Osteoblast (primary cell): ENCODE data around the gene CD300H. TPM values are rescaled to one million over a fixed set of nuclear protein-coding genes. Genes with fewer than 3 reads are reported as not detected.

Source experiments
- DNase-seq: peaks from one replicate; pipeline ENCODE4 v3.0.0; 2011; ENCODE audit warnings: low spot score, mixed read lengths; ENCODE audit not compliant: insufficient read length; ENCODE audit errors: missing footprints
- H2AFZ ChIP-seq: 2 replicates; pipeline ENCODE4 v1.6.0; 2011; ENCODE audit warnings: mild to moderate bottlenecking, low read length
- H3K27ac ChIP-seq: 2 replicates; pipeline ENCODE4 v1.5.1; 2011; ENCODE audit warnings: mild to moderate bottlenecking, low read depth, low read length, moderate library complexity
- H3K27me3 ChIP-seq: 2 replicates; pipeline ENCODE4 v1.6.0; 2012; ENCODE audit warnings: mild to moderate bottlenecking, control low read depth, inconsistent platforms, low read length, moderate library complexity; ENCODE audit not compliant: insufficient read depth
- H3K36me3 ChIP-seq: 2 replicates; pipeline ENCODE4 v1.5.1; 2011; ENCODE audit warnings: mild to moderate bottlenecking, low read length, control low read depth, moderate library complexity; ENCODE audit not compliant: insufficient read depth
- H3K4me1 ChIP-seq: 2 replicates; pipeline ENCODE4 v1.5.1; 2011; ENCODE audit warnings: mild to moderate bottlenecking, low read length, control low read depth, moderate library complexity; ENCODE audit not compliant: insufficient read depth
- H3K4me2 ChIP-seq: 2 replicates; pipeline ENCODE4 v1.6.0; 2011; ENCODE audit warnings: mild to moderate bottlenecking, low read length; ENCODE audit not compliant: insufficient read depth
- H3K4me3 ChIP-seq: fragments of 200-600 bp; sonication (generic); 3 replicates; pipeline ENCODE4 v1.5.1; 2012; ENCODE audit warnings: mild to moderate bottlenecking, low read length, inconsistent platforms; ENCODE audit not compliant: insufficient read depth
- H3K79me2 ChIP-seq: 2 replicates; pipeline ENCODE4 v1.6.0; 2012; ENCODE audit warnings: mild to moderate bottlenecking, low read length, control low read depth, inconsistent platforms; ENCODE audit not compliant: insufficient read depth
- H3K9me3 ChIP-seq: 2 replicates; pipeline ENCODE4 v1.5.1; 2011; ENCODE audit warnings: low read depth, low read length, control low read depth
- H4K20me1 ChIP-seq: 2 replicates; pipeline ENCODE4 v1.6.0; 2012; ENCODE audit warnings: mild to moderate bottlenecking, low read length, control low read depth; ENCODE audit not compliant: insufficient read depth
- total RNA-seq: library from RNA; depleted of rRNA; stranded (reverse); fragments of >200 nt; gene quantifications from 2 replicates; pipeline ENCODE4 v1.2.3, GENCODE V29; 2012
- TF ChIP-seq, protein P1 (sequence below): IDR thresholded peaks from 2 replicates; pipeline ENCODE4 v1.5.1; 2011; ENCODE audit warnings: mild to moderate bottlenecking, low read depth, low read length, moderate library complexity; ENCODE audit errors: extremely low read depth

CD300H gene
- total RNA-seq, 1 donor: not detected

DNA sequence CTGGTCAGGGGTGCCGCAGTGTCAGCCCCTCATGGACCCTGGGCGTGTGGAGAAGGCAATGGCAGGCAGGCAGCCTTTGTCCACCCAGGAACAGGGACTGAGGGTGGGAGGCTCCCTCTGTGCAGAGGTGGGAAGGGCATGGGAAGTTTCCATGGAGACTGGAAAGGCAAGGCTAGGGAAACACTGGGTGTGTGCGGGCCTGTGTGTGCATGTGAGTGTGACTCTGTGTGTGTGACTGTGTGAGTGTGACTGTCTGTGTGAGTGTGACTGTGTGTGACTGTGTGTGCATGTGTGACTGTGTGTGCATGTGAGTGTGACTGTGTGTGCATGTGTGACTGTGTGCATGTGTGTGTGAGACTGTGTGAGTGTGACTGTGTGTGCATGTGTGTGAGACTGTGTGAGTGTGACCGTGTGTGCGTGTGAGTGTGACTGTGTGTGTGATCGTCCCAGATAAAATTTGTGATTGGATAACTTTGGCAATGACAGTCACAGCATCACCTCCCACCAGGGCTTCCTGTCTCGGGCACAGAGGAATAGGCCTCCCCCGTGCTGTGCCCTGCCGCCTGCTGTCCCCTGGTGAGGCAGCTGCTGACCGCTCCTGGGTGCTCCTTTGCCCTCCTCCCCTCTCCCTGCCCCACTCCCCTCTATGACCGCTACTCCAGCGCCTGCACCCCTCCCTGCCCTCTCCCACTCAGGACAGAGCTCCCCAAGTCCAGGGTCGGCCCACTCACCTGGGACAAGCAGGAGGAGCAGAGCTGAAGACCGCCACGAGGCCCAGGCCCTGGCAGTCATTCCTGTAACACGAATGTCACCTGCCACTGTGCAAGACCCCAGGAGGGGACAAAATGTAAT, 22.1 kb downstream of the CD300H start:
- Histone ChIP-seq H3K4me1 (no peaks in the 10 kb centered on the region), H3K9me3 (no peaks in the 10 kb centered on the region), H3K79me2 (no peaks in the 10 kb centered on the region), H2AFZ (peak overlapping the region; percentile 29), H3K27me3 (no peaks in the 10 kb centered on the region), H3K4me2 (no peak overlapping the region), H4K20me1 (no peaks in the 10 kb centered on the region), H3K27ac (no peak overlapping the region), H3K36me3 (no peaks in the 10 kb centered on the region), H3K4me3 (no peak overlapping the region)
- peak; percentile 62 for DNase-seq
- TF ChIP-seq, protein P1, sequence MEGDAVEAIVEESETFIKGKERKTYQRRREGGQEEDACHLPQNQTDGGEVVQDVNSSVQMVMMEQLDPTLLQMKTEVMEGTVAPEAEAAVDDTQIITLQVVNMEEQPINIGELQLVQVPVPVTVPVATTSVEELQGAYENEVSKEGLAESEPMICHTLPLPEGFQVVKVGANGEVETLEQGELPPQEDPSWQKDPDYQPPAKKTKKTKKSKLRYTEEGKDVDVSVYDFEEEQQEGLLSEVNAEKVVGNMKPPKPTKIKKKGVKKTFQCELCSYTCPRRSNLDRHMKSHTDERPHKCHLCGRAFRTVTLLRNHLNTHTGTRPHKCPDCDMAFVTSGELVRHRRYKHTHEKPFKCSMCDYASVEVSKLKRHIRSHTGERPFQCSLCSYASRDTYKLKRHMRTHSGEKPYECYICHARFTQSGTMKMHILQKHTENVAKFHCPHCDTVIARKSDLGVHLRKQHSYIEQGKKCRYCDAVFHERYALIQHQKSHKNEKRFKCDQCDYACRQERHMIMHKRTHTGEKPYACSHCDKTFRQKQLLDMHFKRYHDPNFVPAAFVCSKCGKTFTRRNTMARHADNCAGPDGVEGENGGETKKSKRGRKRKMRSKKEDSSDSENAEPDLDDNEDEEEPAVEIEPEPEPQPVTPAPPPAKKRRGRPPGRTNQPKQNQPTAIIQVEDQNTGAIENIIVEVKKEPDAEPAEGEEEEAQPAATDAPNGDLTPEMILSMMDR: no peak

DNA sequence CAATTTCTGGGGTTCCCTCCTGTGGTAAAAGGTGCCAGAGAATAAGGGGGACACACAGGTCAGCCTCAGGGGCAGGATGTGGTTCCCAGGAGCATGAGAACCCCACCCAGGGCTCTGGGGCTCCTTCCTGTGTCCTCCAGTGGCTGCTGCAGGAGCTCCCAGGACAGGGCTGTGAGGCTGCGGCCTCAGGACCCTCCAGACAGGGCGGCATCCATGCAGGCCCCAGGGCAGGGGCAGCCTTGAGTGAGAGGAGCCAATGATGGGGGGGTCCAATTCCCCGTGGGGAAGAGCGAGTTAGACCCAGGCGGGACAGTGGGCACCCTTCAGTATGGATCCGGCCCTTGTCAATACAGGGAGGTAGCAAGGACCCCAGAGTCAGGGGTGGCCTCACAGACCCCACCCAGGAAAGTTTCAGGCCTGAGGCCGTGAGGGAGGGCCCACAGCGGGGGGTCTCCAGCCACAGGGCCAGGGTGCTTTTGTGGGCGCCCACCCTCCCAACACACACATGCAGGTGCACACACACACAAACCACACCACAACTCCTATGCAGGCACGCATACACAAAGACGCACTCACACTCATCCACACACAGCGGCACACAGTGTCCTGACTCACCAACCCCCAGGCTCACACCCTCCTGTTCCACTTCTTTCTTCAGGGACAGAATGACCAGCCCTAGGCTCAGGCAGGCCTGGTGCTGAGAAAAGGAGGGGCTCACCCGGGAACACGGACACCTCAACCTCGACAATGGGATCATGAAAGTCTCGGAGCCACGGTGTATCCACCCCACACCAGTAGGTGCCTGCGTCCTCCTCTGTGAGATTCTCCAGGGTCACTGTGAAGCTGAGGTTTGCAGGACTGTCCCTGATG, 23.2 kb downstream of the CD300H start:
- no peak overlapping the region for H3K4me2 ChIP-seq
- no peaks in the 10 kb centered on the region for H3K79me2 ChIP-seq
- peaks cover 4% of the 10 kb centered on the region for H3K27me3 ChIP-seq
- H3K9me3 ChIP-seq: no peaks in the 10 kb centered on the region
- H3K4me3 ChIP-seq: no peak overlapping the region
- DNase-seq: peak; percentile 43
- no peaks in the 10 kb centered on the region for H4K20me1 ChIP-seq
- H3K4me1 ChIP-seq: no peaks in the 10 kb centered on the region
- TF ChIP-seq, protein P1: no peak
- H2AFZ ChIP-seq: no peak overlapping the region
- H3K27ac ChIP-seq: no peak overlapping the region
- no peaks in the 10 kb centered on the region for H3K36me3 ChIP-seq

DNA sequence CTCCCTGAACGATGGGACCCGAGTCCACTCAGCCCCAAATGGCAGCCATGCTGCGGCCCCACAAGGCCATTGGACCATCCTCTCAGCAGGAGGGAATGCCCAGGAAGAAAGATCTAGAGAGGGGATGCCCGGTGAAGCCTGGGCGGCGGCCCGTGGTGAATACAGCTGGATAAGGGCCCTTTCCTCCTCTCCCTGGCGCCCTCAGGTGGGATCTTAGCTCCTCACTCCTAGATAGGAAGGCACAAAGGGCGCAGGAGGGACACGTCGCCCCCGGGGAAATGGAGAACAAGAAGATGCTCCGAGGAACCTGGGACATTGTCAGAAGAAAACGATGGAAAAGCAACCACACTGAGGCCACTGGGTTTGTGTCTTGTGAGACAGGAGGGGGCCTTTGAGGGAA, 23.9 kb downstream of the CD300H start:
- Histone ChIP-seq H4K20me1 (no peaks in the 10 kb centered on the region), H2AFZ (no peak overlapping the region), H3K4me3 (no peak overlapping the region), H3K36me3 (no peaks in the 10 kb centered on the region), H3K4me2 (no peak overlapping the region), H3K4me1 (no peaks in the 10 kb centered on the region), H3K79me2 (no peaks in the 10 kb centered on the region), H3K27ac (no peak overlapping the region), H3K27me3 (peaks cover 7% of the 10 kb centered on the region), H3K9me3 (no peaks in the 10 kb centered on the region)
- TF ChIP-seq, protein P1: no peak
- DNase-seq: no peak
